MCF 10A (cell line): ENCODE data around the gene SIGLEC15. TPM values are rescaled to one million over a fixed set of nuclear protein-coding genes. Genes with fewer than 3 reads are reported as not detected.

Source experiments
- BruUV-seq: library from RNA; stranded (reverse); fragments of 400-500 nt; replicated peaks from 2 replicates; lab custom pipeline; 2021; lab: Mats Ljungman, UMichigan
- CTCF ChIA-PET: fragments of 300-600 bp; sonication (Branson Sonifier 250); formaldehyde crosslinking; extraction: SDS; loops from one replicate; lab custom pipeline; 2021; ENCODE audit warnings: antibody characterized with exemption, inconsistent platforms; lab: Yijun Ruan, JAX
- POLR2A ChIA-PET: fragments of 300-600, 350-650 bp; sonication (Branson Sonifier 250); formaldehyde crosslinking; extraction: SDS; loops from one replicate; lab custom pipeline; 2020; ENCODE audit warnings: antibody characterized with exemption, inconsistent platforms; lab: Yijun Ruan, JAX
- DNase-seq: peaks from one replicate; pipeline ENCODE4 v3.0.0-alpha.2; 2018; ENCODE audit not compliant: unreplicated experiment
- H3K27ac Mint-ChIP-seq: one replicate; pipeline ENCODE4 v1.8.0; 2022; ENCODE audit warnings: mild to moderate bottlenecking, low read depth, mixed read lengths; ENCODE audit not compliant: unreplicated experiment
- H3K27me3 Mint-ChIP-seq: one replicate; pipeline ENCODE4 v1.8.0; 2022; ENCODE audit warnings: mixed read lengths; ENCODE audit not compliant: insufficient read depth, unreplicated experiment
- H3K36me3 Mint-ChIP-seq: one replicate; pipeline ENCODE4 v1.8.0; 2022; ENCODE audit warnings: mild to moderate bottlenecking, moderate library complexity, mixed read lengths; ENCODE audit not compliant: insufficient read depth, unreplicated experiment
- H3K4me1 Mint-ChIP-seq: one replicate; pipeline ENCODE4 v1.8.0; 2022; ENCODE audit warnings: mixed read lengths; ENCODE audit not compliant: insufficient read depth, unreplicated experiment
- H3K4me3 Mint-ChIP-seq: one replicate; pipeline ENCODE4 v1.8.0; 2022; ENCODE audit warnings: mild to moderate bottlenecking, moderate library complexity, mixed read lengths; ENCODE audit not compliant: unreplicated experiment
- H3K9me3 Mint-ChIP-seq: one replicate; pipeline ENCODE4 v1.8.0; 2022; ENCODE audit warnings: mixed read lengths; ENCODE audit not compliant: unreplicated experiment
- CTCF ChIP-seq: fragments of 200-600 bp; IDR thresholded peaks from one replicate; pipeline ENCODE4 v1.8.0; 2022; ENCODE audit warnings: antibody characterized with exemption, mild to moderate bottlenecking; ENCODE audit not compliant: unreplicated experiment
- intact Hi-C: fragments of 100-400 bp; cut with micrococcal nuclease; formaldehyde crosslinking; loops from 2 replicates; pipeline ENCODE4 v1.14.1; 2022
- total RNA-seq: library from RNA; stranded (reverse); gene quantifications from 2 replicates; pipeline ENCODE4 v1.2.3, GENCODE V29; 2022

Gene SIGLEC15
- total RNA-seq, 1 experiment from 2014 or later, result not detected

DNA sequence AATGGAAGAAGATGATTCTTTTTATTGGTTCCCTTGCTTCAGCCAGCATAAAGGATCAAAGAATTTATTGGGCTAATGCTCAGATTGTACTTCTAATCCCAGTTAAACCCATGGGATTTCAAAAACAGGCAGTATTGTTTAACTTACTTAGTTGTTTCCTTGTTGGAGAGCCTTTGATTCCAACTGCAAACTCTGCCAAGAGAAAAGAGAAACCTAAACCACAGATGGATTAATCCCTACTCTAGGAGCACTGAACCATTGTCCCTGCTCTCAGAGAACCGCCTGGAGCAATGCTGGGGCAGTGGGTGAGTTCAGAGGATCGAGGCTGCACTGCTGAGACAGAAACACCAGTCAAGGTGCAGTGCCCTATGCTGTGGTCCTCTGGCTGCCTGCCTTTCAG is 44.9 kb upstream of the SIGLEC15 start:
- Mint-ChIP-seq H3K27me3 (no peaks in the 10 kb centered on the region), H3K4me1 (peaks cover 11% of the 10 kb centered on the region), H3K27ac (no peak overlapping the region), H3K9me3 (no peaks in the 10 kb centered on the region), H3K36me3 (no peaks in the 10 kb centered on the region), H3K4me3 (no peak overlapping the region)
- POLR2A ChIA-PET, result no interaction called here
- intact Hi-C loops, result no loop called here
- TF ChIP-seq CTCF, result no peak
- no TSS peak for BruUV-seq
- CTCF ChIA-PET, result interaction anchor here (0.6 kb wide), 2 partner anchors 21 to 681 kb away, joined by 3 to 4 read pairs; no protein-coding TSS in a partner anchor
- no peak for DNase-seq

DNA sequence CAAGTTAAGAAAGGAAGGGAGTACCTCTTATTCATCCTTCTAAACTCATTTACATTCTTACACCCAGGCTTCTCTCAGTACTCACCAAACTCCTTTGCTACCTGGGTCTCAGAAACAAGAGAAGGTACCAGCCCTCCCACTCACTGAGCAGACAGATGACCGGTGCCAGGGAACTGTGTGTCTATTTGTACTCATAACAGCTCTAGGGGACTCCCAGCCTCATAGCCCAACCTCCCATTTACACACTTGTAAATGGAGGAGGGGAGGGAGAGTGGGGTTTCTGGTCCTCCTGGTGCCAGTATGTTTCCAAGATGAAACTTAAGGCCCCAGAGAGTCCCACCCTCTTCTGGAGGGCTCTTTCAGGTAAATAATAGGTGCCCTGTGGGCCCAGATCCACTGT is 42.8 kb upstream of the SIGLEC15 start:
- Mint-ChIP-seq H3K4me1 (peaks cover 6% of the 10 kb centered on the region), H3K27me3 (no peaks in the 10 kb centered on the region), H3K9me3 (no peaks in the 10 kb centered on the region), H3K4me3 (no peak overlapping the region), H3K27ac (no peak overlapping the region), H3K36me3 (no peaks in the 10 kb centered on the region)
- no peak for DNase-seq
- CTCF ChIA-PET, result no interaction called here
- no peak for TF ChIP-seq CTCF
- intact Hi-C loops, result no loop called here
- POLR2A ChIA-PET, result no interaction called here
- BruUV-seq, result no TSS peak

GRCh38 chr18:45783097-45784075 is 42.1 kb upstream of the SIGLEC15 start:
- DNase-seq, result no peak
- intact Hi-C loops, result no loop called here
- no peak for TF ChIP-seq CTCF
- ChIA-PET CTCF (no interaction called here), POLR2A (no interaction called here)
- Mint-ChIP-seq H3K4me1 (peaks cover 6% of the 10 kb centered on the region), H3K36me3 (no peaks in the 10 kb centered on the region), H3K4me3 (no peak overlapping the region), H3K27me3 (no peaks in the 10 kb centered on the region), H3K27ac (no peak overlapping the region), H3K9me3 (no peaks in the 10 kb centered on the region)
- no TSS peak for BruUV-seq

GRCh38 chr18:45785134-45785533 is 40.3 kb upstream of the SIGLEC15 start:
- Mint-ChIP-seq H3K27ac (no peak overlapping the region), H3K4me3 (no peak overlapping the region), H3K9me3 (no peaks in the 10 kb centered on the region), H3K36me3 (no peaks in the 10 kb centered on the region), H3K4me1 (peaks cover 6% of the 10 kb centered on the region), H3K27me3 (no peaks in the 10 kb centered on the region)
- BruUV-seq, result no TSS peak
- DNase-seq, result no peak
- ChIA-PET CTCF (interaction anchor here (0.6 kb wide), 1 partner anchor 172 kb away, joined by 5 read pairs; no protein-coding TSS in a partner anchor), POLR2A (no interaction called here)
- intact Hi-C loops, result no loop called here
- TF ChIP-seq CTCF, result no peak
